Activated CD4-positive, alpha-beta T cell treated with anti-CD3 and anti-CD28 coated beads, Interleukin-2, amount 50 U/mL, for 16 hours (primary cell): ENCODE measurements around the gene LANCL2.
A peak's percentile ranks its signal among the peaks of the same experiment; 100 is the strongest.
"Not testable (repeated sequence)": the region's sequence is repeated elsewhere in the genome, so short reads cannot be mapped to it uniquely, and the experiment has no call there.

ENCODE experiments used
- DNase-seq: peaks from one replicate; pipeline ENCODE4 v3.0.0-alpha.2; 2020

LANCL2 gene

GRCh38 chr7:55409482-55410225 lies 44.5 kb downstream of the LANCL2 start:
- DNase-seq, result no peak

- DNase-seq, result no peak
These were observed 45.6 kb downstream of the LANCL2 start for GRCh38 chr7:55410667-55411239.

DNA sequence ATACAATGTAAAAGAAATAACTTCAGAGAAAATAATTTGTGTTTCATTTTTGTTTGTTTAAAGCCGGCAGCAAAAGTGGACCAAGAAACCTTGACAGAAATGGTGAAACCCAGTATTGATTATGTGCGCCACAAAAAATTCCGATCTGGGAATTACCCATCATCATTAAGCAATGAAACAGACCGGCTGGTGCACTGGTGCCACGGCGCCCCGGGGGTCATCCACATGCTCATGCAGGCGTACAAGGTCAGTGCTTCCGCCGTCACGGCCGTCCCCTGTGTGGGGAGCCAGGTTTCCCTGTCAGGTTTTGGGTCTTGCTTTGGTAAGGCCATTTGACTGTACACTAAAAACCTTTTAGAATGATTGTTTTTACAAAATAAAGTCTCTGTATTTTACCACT lies 46.7 kb downstream of the LANCL2 start:
- DNase-seq, result no peak

DNA sequence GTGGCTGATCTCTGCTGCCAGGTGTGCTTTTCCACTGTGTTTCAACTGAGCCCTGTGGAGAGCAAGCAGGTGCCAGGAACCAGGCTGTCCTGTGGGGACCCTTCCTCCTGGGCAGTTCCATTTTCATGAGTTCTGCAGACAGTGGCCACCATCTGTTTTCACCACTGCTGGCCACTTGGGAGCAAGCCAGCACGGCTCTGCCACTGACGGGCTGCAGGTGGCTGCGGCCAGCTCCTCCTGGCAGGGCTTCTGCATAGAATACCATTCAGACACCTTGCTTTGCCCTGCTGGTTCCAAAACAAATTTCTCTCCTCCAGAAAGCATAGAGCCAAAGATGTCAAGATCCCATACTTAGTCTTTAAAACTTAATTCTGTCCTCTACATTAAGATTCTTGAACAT lies 48.3 kb downstream of the LANCL2 start:
- no peak for DNase-seq

DNA sequence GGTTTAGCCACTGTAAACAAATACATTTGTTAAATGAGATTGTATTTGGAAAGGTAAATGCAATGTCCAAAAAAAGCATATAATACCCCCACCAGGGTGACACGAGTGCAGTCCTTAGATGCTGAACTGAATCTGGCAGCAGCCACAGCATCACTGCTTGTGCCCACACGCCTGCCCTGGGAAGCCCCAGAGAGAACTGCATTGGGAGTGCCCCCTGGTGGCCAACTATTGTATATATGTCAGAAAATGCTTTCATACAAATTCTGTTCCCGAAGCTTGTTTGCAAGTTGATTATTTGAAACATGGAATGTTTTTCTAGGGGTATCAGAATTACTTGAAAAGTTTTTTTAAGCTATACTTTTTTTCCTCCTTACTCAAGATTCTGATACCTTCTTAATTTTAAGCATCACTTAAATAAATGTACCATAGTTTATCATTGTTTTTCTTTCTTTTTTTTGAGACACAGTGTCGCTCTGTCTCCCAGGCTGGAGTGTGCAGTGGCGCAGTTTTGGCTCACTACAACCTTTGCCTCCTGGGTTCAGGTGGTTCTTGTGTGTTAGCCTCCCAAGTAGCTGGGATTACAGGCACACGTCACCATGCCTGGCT lies 50.1 kb downstream of the LANCL2 start:
- DNase-seq, result peak; percentile 86

DNA sequence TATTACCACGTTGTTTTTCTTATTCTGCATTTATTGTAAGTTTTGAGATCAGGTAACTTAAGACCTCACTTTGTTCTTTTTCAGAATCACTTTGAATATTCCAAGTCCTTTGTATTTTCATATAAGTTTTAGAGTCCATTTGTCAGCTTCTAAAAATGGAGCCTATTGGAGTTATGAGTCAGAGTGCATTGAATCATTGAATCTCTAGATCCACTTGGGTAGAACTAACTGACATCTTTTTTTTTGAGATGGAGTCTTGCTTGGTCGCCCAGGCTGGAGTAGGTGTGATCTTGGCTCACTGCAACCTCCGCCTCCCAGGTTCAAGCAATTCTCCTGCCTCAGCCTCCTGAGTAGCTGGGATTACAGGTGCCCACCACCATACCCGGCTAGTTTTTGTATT lies 52.3 kb downstream of the LANCL2 start:
- DNase-seq, result not testable (repeated sequence)

DNA sequence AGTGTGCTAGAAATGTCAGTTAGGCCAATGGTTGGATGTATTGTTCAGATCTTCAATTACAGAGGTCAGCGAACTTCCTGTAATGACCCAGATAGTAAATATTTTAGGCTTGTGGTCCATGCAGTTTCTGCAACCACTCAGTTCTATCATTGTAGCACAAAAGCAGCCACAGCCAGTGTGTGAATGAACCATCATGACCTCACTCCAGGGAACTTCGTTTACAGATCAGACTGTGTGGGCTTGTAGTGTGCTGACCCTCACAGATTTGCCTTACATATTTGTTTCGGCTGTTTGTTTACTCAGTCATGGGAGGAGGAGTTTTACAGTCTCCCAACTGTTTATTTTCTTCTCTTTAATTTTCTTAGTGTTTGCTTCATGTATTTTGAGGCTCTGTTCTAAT lies 55.4 kb downstream of the LANCL2 start:
- no peak for DNase-seq

DNA sequence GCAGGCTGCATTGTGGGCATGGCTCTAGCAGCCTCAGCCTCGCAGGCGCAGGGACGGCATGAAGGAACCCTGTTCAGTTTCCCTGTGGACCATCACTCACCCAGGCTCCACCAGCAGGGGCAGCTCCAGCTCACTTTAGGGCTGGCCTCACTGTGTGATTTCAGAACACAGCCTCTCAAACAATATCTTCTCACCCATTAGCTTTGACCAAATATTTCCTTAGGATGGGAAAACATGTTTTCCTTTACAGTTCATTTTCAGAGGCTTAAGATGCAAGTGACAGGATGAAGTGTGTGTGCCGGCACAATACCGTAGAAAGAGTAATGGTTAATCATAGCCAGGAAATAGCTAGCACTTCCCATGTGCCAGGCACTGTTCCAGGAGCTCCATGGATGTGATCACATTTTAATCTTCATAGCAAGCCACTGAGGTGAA lies 58.2 kb downstream of the LANCL2 start:
- DNase-seq, result no peak

DNA sequence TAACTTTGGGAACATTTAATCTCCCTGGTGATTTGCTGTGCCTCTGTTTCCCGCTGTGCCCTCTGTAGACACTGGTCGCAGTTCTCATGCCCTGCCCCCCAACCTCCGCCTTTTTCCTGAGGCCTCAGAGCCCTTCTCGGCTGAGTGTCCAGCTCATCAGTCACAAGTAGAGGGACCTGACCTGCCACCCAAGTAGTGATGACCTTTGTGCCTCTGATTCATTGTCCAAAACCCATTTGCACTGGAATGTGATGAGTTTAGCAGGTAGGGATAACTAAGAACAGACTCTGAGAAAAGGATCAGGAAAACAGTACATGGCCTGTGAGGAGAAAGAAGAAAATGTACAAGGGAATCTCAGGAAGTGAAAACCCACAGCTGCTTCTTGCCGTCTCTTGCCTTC lies 58.8 kb downstream of the LANCL2 start:
- DNase-seq, result no peak

DNA sequence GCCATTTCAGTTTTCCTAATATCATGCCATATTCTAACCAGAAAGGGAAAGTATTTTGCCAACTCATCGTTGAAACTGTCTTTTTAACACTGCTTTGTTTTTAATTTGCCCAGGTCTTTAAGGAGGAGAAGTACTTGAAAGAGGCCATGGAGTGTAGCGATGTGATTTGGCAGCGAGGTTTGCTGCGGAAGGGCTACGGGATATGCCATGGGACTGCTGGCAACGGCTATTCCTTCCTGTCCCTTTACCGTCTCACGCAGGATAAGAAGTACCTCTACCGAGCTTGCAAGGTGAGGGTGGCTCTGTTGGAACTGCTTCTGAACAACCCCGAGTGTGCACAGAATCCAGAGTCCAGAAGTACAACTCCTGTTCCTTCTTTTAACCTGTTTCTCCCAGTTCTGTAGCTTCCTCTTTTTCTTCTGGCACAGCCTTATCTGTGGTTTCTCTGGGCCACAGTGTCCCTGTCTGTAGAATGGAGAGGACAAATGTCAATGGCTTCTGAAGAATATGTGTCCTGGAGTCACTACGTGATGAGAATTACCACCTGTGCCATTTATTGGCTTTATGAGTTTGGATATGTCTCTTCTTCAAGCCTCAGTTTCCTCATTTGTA lies 60.1 kb downstream of the LANCL2 start:
- no peak for DNase-seq

- no peak for DNase-seq
These were observed 61.5 kb downstream of the LANCL2 start for GRCh38 chr7:55426676-55427075.

DNA sequence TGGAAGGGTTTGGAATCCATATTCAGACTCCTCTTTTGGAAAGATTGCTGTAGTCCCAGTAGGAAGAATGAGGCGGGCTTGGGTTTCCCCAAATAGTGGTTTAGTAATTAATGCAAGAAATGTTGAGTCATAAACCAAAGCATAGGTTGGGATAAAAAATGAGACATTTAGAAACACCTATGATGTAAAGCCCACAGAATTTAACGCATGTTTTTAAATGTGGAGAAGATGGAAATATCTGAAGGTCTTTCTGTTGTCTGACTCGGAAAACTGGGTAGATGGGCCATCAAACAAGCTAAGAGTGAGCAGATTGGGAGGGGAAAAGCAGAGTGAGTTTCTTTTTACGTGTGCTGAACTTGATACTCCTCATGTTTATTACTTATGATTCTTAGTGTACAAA lies 62.2 kb downstream of the LANCL2 start:
- DNase-seq, result peak; percentile 21

- DNase-seq, result no peak
These were observed 62.7 kb downstream of the LANCL2 start for GRCh38 chr7:55427800-55428199.

DNA sequence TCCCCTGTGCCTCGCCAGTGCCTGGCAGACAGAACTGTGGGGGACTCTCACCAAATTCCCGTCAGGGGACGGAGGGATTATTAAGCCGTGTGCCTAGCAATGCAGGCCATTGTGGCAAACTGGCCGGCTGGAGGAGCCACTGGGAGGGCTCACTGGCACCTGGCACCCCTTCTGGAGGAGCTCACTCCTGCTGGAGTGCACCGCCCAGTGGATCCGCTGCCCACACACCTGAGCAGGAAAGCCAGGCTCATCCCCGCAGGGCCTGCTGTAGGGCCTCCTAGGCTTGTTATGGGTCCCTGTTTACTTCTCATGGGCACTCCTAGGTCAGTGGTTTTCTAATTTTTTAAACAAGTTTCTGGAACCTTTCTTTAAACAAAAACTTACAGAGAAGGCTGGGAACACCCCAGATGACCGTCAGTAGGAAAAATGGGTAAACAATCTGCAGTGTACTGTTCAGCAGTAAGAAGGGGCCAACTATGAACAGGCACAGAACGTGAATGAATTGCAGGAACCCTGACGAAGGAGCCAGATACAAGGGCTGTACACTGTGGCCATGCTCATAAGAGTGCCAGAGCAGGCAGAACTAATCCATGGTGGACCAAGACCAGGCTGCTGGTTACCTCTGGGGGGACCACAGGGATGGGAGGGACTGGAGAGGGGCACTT lies 64.8 kb downstream of the LANCL2 start:
- no peak for DNase-seq

DNA sequence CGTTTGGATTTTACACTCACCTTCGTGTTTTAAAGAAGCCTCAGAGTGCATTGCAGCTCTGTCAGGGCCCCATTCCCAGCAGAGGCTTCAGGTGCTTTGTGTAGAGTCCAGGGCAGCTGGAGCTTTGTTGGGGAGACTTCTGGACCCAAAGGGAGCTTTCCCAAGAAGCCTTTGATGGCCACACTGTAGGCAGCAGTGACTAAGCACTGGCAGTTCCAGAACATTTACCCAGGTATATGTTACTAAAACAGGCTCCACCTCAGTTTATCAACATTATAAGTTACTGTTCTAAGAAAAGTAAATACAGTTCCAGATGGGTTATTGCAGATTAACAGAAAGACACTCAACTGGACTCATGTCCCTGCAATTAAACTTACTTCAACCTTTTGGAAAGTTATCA lies 66.8 kb downstream of the LANCL2 start:
- DNase-seq, result no peak

DNA sequence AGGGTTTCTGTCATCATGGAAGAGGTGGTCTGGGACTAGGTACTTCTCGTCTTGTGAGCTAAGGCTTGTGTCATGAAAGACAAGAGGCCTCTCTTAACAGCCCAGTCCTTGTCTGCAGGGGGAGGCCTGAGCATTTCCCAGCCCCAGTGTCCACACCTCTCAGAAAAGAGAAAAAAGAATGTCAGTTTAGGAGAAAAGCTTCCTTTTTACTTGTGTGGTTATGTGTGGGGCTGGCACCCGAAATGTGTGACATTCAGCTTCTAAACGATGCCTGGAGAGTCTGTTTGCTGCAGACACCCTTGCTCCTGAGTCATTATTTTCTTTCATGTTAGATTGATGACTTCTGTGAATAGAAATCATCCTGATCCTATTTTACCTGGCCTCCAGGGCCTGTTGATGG lies 67.4 kb downstream of the LANCL2 start:
- no peak for DNase-seq

DNA sequence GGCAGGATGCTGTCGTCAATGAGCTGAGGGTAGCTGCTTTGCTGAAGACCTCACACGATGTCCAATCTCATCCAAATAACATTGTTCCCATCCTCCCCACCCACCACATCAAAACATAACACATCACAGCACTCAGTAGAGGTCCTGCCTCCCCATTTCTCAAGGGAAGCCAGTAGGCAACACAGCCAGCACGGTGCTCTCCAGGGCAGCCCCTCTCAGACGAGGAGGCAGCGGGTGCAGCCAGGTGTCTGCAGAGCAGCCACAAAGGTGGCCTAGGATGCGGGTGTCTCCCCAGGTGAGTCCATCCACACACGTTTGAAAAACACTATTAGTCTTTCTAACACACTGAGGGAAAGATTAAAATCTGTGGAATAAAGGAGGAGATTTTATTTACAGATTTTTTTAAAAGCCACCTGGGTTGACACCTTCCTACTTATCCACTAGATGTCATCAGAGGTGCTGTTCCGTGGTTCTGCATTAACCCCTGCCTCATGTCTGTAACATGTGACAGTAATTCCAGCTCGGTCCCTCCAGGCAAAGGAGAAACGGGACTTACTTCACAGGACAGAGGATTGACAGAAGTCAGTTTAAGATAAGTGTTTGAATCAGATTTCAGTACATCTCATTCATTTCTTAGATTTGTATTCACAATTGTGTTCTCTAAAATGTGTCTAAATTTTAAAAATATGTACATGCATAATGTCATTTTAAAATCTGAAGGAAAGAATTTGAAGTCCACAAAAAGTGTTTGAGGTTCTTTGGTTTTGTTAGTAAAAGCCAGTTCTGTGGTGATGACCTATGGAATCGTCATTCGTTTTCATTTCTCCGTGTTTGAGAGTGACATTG lies 68.0 kb downstream of the LANCL2 start:
- DNase-seq, result peak; percentile 49

- DNase-seq, result no peak
These were observed 70.3 kb downstream of the LANCL2 start for GRCh38 chr7:55435466-55435865.

GRCh38 chr7:55436457-55436856 lies 71.3 kb downstream of the LANCL2 start:
- no peak for DNase-seq

DNA sequence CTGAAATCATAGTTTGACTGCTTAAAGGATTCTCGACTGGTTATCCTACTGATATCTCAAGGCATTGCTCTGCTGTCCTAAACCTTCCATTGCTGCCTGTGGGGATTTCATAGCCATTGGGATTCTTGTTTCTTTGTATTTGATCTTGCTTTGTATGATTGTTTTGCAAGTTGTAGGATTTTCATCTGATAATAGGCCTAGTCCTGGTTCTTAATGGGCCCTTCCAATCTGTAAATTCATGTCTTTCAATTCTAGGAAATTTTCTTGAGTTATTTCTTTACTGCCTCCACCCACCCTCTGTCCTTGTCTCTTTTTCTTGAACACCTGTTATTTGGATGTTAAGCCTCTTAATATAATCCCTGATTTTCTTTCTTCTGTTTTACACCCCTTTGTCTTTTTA lies 72.2 kb downstream of the LANCL2 start:
- no peak for DNase-seq

- no peak for DNase-seq
These were observed 73.1 kb downstream of the LANCL2 start for GRCh38 chr7:55438085-55438756.
